HL-60/S4 (cell line): ENCODE data around the gene ATP11B.

Source experiments
- in situ Hi-C: fragments of 300-500 bp; cut with MboI; formaldehyde crosslinking; loops from 2 replicates; pipeline ENCODE4 v1.14.3; 2022; ENCODE audit warnings: low sequenced_read_pairs

ATP11B gene

DNA sequence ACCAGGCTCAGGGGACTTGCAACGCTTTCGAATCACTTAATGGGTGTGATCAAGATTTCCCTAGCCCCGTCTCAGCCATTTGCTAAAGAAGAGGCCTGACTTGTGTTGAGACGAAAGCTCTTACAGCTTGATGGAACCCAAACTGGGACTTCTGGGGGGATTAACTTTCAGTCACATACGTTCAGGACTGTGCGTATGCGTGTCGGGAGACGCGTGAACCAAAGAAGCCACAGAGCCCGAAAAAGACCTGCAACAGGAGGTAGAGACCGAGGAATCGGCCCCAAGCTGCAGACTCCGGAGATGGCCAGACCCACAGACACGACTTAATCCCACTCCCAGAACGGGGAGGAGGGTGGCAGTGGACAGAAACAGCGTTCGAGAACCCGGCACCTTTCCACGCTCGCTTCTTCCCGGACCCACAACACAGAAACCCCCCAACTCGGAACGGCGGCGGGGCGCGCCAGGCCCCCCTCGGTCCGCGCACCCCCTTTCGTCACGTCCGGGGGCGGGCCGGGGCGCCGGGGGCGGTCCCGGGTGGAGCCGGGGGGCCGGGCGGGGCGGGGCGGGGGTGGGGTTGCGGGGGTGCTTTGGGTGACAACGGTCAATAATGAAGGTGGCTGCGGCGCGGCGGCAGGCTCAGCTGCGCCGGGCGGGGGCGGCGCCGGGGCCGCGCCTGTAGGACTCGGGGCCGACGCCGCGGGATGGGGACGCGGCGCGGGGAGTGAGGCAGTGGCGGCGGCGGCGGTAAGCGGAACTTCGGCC, at the start of gene ATP11B:
Gene ATP11B (plus strand): TSS at position 604 of the 762 bp plus-strand sequence. CDS start 256 bp downstream, outside the sequence.
- in situ Hi-C loops, result no loop called here

DNA sequence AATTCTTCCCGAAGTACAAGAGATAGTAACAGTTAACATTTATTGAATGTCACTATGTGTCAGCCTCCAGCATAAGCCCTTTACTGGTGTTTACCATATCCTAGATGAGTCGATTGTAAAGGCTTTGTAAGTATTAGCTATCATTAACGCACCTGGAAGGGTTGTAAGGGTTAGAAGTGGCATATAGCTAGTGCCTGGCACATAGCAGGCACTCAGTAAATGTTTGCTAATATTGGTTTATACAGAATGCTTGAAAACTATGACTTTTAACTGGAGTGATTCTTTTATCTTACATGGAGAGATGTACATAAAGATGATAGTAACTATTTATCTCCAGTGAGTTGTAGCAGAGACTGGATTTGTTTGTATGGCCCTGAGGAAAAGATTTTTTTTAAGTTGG, 46.3 kb upstream of the ATP11B start:
- in situ Hi-C loops, result no loop called here

DNA sequence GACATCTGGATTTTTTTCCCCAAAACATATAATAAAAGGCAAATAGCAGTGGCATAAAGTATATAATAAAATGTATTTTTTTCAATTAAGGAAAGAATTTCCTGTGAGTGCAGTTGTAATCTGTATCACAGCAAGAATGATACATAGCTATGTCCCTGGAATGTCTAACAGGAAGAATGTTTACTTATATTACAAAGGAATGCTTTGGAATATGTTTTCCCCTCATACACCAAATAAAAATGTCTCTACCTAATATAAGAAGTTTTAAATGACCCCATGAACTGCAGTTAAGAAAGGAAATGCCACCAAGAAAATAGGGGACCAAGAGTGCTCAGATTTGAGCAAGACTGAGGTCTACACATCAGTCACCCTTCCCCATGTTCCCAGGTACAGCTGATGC, 38.0 kb upstream of the ATP11B start:
- in situ Hi-C loops, result no loop called here

DNA sequence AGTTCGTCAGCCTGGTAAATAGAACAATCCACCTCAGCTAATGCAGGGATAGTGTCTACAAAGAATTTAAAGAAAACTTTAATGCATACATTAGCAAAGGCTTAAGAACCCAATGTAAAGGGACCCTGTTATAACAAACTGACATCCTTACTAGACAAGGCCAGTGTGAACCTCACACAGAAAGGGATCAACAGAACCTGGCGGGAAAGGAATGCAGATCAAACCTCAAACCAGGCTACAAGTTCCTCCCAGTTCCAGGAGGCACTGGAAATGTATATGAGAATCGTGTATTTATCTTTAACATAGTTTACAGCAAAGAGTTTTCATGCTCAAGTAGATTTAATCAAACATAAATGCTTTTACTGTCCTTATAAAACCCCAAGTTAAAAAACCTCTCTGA, 37.6 kb upstream of the ATP11B start:
- in situ Hi-C loops, result no loop called here

DNA sequence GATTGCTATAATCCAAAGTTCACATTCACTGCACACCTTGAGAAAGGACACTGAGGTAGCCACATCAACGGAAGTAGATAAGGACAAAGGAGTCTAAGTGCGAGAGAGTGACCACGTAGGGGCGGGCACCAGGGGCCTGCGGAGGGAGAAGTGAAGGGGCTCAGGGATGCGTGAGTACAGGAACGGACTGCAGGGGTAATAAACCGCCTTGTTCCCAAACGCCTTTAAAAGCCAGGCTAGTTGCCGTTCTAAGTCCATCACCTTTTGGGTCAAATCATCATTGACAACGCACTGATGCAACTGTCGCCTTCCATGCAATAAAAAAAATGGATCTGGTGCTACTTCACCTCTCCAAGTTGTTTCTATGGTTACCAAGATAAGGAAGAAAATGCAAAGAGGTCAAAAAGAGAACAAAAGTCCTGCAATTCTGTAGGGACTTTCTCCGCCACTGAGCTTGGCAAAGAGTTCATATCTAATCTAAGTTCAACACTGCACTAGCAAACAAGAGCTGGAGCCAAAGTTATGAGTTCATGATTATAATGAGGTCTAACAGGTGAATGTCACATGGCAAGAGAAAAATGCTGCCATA, 32.6 kb upstream of the ATP11B start:
- in situ Hi-C loops, result no loop called here

DNA sequence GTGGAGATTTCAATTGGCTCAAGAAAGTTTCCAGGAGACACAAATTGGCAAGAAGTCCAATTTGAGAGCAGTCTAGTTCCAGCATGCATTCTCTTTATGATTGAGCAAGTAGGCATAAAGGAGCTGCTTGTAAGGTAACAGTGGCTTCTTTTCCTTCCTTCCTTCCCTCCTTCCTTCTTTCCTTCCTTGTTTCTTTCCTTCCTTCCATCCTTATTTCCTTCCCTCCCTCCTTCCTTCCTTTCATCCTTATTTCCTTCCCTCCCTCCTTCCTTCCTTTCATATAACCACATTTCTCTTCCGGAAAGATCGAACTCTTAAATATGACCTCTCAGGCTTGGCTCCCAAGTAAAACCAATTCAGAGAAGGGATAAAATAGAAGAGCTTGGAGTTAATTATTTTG, 29.4 kb upstream of the ATP11B start:
- in situ Hi-C loops, result no loop called here

DNA sequence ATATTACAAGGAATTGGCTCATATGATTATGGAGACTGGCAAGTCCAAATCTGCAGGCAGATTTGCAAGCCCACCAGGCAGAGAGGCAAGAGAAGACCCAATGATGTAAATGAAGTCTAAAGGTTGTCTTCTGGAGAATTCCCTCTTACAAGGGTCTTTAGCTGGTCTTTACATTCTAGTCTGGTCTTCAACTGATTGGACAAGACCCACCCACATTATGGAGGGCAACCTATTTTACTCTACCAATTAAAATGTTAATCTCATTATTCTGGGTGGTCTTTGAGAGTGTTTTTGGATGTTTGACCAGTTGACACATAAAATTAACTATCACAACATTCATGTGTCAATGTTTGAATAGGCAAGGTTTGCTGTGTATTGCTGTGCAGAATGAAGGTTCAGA, 28.0 kb upstream of the ATP11B start:
- in situ Hi-C loops, result no loop called here

DNA sequence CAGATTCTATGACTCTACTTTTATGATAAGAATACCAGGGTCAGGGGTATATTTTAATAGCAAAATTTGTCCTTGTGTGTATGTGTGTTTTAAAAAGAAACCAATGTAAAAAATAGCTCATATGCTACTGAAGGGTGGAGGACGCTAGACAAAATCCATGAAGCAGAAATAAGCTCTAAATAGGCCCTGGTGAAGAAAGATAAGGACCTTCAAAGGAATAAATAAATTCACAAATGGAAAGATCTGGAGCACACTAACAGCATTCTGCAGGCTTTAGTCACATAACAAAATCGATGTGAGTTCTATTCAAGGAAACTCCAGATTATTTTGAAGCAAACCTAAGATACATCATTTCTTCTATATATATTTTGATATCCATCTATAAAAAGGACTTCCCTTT, 27.2 kb upstream of the ATP11B start:
- in situ Hi-C loops, result no loop called here

DNA sequence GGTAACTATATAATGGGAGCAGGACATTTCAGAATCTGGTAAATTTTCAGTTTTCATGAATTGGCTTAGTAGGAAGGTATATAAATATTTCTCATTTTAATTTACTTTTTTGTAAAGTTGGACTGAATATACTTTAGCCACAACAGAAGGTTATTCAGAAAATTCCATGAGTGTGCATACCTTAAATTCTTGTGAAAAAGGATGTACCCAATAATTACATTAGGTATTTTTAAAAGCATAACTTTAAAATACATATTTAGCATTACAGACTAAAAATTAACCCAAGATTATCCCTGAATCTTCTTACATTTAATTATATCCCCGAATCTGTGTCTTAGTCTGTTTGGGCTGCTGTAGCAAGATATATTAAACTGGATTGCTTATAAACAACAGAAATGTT, 24.9 kb upstream of the ATP11B start:
- in situ Hi-C loops, result no loop called here

DNA sequence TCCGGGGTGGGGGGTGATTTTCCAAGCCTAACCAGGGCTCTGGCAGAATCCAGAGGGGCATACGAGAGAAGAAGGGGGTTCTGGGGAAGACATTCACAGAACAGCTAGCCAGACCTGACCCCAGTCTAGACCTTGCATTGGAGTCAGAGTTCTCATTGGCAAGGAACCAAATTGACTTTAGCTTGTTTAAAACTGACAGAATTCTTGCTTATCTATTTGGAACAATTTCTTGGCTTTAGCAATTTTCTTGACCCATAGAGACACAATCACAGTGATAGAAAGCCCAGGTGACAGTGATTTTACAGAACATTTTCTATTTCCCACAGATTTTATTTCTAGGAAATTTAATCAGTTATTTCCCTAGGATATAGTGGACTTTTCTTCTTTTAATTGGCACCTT, 23.6 kb upstream of the ATP11B start:
- in situ Hi-C loops, result no loop called here

DNA sequence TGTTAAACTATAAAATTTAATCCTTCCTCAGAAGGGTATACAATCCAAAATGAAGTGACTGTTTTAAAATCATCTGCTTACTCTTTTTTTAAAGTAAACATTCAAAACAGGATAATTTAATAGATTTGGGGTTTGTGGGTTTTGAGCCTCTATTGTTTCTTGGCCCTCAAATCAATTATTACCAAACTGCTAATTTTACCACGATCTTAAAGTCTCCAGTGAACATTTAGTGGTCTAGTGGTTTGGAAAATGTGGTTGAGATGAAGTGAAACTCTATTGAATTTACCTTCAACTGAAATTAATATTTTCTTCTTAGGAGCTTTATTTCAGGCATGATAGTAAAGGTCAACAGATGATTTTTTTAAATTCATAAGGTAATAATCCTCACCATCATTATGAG, 11.2 kb upstream of the ATP11B start:
- in situ Hi-C loops, result no loop called here

DNA sequence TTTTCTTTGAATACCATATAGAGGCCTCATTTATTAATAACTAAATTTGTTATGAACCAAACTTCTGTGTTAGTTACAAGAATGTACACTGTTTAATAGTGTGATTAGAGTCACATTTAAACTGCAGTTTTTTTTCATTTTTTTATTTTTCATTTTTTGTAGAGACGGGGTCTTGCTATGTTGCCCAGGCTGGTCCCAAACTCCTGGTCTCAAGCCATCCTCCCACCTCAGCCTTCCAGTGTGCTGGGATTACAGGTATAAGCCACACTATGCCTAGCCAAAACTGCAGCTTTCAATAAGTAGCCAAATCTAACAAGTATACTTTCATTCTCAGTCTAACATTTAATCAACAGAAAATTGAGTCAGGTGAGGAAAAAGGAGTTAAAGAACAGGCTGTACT, 10.2 kb upstream of the ATP11B start:
- in situ Hi-C loops, result no loop called here

DNA sequence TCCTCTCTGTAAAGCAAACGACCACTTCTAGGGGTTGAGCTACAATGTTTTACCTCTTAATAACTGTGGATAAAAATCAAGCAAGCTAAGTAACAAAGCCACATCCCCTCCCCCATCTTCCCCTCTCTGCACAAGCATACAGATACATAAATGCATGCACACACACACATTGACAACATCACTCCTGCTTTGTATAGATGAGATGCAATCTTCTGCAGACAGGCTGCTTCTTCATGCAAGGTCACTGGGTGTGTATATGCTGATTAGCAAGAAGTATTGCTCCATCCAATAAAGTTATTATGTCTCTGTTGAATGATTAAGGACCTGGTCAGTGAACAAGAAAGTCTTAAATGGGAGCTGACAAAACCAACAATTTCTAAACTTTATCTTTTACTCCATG, 8.8 kb upstream of the ATP11B start:
- in situ Hi-C loops, result no loop called here

DNA sequence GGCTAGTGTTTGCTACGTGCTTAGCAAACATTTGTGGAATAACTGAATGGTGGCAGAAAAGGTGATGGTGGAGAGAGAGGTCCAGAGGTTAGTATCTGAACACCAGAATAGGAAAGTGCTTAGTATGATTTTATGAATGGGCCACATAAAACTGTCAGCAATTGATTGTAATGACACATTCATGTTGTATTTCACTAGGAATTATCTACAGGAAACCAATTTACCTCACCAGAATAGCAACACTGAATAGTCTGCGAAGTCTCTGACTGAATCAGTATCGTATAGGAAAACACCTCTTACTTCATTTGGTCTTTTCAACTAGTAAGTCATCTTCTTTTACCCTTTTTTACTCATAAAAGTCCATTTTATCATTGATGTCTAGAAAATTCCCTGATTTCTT, 8.2 kb upstream of the ATP11B start:
- in situ Hi-C loops, result no loop called here

DNA sequence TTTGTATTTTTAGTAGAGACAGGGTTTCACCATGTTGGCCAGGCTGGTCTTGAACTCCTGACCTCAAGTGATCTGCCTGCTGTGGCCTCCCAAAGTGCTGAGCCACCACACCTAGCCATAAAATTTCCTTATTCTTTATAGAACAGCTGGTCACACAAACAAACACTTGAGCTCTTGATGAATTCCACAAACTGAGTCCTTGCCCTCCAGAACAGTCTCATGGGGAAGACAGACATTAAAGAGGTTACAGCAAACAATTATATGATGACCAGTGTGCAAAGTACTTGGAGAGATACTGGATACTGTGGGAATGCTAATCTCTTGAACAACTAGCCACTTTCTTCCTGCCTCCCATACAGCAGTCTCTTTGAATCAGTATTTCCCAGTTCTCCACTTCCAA, 7.5 kb upstream of the ATP11B start:
- in situ Hi-C loops, result no loop called here

DNA sequence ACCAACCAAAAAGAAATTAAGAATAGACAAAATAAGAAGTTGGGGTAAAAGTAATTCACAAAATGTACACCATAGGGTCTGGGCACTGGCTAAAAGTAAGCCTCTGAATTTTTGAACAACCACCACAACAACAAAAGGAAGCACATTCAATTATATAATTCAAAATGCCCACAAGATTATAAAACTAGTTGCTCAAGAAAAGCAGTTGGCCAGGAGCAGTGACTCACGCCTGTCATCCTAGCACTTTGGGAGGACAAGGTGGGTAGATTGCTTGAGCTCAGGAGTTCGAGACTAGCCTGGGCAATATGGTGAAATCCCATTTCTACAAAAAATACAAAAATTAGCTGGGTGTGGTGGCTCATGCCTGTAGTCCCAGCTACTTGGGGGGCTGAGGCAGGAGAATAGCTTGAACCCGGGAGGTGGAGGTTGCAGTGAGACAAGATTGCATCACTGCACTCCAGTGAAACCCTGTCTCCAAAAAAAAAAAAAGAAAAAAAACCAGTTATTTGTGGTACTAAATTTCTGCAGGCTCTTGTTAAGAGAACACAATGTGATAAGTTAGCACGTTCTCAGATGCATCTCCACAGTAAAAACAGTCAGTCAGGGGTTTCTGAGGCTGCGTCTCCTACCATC, 6.6 kb upstream of the ATP11B start:
- in situ Hi-C loops, result no loop called here

DNA sequence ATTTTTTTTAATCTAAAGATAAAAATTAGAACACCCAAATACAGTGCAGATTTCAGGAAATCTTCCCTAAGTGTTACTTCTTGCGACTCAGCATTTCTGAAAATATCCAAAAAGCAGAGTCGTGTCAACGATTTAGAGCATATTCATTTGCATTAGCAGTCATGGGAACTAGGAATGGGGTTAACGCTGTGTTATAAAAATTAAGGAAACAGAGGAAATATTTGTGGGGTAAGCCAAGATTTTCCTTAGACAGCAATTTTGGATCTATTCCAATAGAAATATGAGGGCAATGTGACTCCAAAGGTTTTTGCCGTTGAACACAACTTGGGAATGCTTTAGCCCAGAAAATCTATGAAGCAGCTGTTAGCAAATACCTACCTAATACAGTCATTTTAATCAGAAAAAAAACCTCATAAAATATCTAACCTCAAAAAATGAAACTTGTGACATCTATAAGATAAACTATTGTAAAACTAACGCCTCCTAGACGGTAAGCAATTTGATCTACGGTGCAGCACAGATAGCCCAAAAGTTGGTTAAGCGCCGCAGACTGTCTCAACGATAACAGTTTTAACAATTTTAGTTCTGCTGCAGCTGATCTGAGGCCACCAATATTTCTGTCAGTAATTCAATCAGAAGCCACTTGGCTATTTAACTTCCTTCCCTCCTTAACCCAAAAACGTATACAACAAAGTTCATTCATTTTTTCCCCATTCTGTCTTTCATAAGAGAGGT, 5.8 kb upstream of the ATP11B start:
- in situ Hi-C loops, result no loop called here

DNA sequence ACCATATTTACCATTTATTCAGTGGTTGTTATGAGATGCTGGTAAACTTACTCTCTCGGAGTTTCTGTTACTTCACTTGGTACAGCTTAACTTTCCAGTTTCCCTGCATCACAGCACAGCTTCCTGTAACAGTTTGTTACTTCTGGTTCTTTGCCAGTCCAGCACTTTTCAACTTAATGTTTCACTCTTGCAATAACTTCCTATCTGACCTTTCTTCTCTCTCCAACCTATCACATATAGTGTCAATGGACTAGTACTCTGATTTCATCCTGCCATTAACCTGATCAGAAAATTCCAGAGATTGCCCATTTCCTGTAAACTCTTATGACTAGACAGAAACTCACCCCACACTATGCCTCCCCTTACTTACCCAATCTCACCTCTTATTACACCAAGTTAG, 3.9 kb upstream of the ATP11B start:
- in situ Hi-C loops, result no loop called here

DNA sequence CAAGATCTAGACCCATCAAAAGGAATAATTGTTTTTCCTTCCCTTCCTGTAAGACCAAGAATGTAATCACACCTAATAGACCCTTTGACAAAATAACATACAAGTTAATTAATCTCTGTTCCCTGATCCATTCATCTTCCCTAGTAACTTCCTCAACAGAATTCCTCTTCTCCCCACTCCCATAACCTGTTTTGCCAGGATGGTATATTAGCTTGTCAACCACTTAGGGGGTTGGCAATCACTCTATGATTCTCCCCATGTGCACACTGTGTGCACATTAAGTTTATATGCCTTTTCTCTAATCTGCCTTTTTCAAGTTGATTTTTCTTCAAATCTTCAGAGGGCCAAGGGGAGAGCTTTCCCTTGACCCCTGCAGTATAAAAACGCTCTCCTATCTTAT, 2.7 kb upstream of the ATP11B start:
- in situ Hi-C loops, result no loop called here

DNA sequence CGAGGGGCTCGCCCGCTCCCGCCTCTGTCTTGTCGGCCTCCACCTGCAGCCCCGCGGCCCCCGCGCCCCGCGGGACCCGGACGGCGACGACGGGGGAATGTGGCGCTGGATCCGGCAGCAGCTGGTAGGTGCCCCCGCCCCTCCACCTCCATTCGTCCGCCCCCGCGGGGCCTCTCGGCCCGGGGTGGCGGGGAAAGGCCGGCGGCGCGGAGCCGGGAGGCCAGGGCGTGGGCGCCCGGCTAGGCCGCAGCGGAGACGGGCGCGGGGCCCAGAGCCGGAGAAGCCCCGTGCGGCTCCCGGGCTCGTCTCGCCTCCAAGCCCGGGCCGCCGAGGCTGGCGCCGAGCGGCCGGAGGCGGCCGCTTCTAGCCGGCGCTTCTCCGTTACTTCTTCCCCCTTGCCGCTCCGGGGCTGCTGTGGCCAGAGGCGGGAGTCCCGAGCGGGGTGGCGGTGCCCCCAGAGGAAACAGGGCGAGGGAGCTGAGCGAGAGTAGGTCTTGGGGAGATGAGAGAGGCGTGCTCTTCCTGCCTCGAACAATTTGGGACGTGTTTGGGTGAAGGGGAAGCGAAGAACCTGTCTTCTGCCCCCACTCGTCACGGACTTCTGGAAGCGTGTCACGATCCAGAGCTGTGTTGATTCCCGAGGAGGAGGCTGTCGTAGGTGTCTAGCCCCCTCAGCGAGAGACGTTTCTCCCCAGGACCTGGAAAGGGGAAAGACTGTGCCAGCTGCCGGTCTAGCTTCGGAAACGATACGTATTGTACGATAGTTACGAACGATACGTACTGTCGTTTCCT, 555 bp downstream of the ATP11B start:
- in situ Hi-C loops, result no loop called here
